Prostate gland (tissue), 2 donors: Measurements from ENCODE around the gene NOX5. TPM values are rescaled to one million over a fixed set of nuclear protein-coding genes. Genes with fewer than 3 reads are reported as not detected.

Source experiments
- DNase-seq: peaks from one replicate; pipeline ENCODE4 v3.0.0-alpha.2; 2019; ENCODE audit warnings: low spot score
- H3K27ac ChIP-seq, 2 donors: fragments of 200-600 bp; sonication (generic); 2 replicates each; pipeline ENCODE4 v1.5.1; 2017 to 2019
- H3K27me3 ChIP-seq: fragments of 200-600 bp; sonication (generic); replicated peaks from 2 replicates; pipeline ENCODE4 v1.5.1; 2019; ENCODE audit not compliant: insufficient read depth
- H3K36me3 ChIP-seq, 2 donors: fragments of 200-600 bp; sonication (generic); 1 replicate in 1 of 2; 2 replicates in 1 of 2; pipeline versions ENCODE4 v1.5.1 to v1.8.1; 2017 to 2019
- H3K4me1 ChIP-seq: fragments of 200-600 bp; sonication (generic); replicated peaks from 2 replicates; pipeline ENCODE4 v1.5.1; 2019
- H3K4me3 ChIP-seq, 2 donors: fragments of 200-600 bp; sonication (generic); 2 replicates each; pipeline ENCODE4 v1.5.1; 2017 to 2019
- H3K9me3 ChIP-seq: fragments of 200-600 bp; sonication (generic); 2 replicates; pipeline ENCODE4 v1.5.1; 2017
- POLR2A ChIP-seq: fragments of 450-650 bp; IDR thresholded peaks from one replicate; pipeline ENCODE4 v1.6.1; 2016; ENCODE audit warnings: antibody characterized with exemption, mild to moderate bottlenecking
- POLR2AphosphoS5 ChIP-seq: sonication (generic); formaldehyde crosslinking; IDR thresholded peaks from one replicate; pipeline ENCODE4 v1.6.1; 2017; ENCODE audit warnings: antibody characterized with exemption
- WGBS: methylation state at CpG from one replicate; pipeline ENCODE4 v1.1.5; 2018; 5-methylcytosine and 5-hydroxymethylcytosine counted together
- intact Hi-C: fragments of 100-400 bp; cut with DNase I; formaldehyde crosslinking; loops from one replicate; pipeline ENCODE4 v1.14.2; 2022
- total RNA-seq, 2 donors: library from RNA; depleted of rRNA; stranded (reverse); fragments of >200 nt; gene quantifications; one replicate each; pipeline ENCODE4 v1.1.0, GENCODE V29; 2016
- TF ChIP-seq, protein P1 (sequence below), 4 experiments: fragments of 200-600 bp in 2 of 4; fragments of 450-650 bp in 2 of 4; sonication (generic) in 2 of 4; IDR thresholded peaks; 1 replicate in 3 of 4; 2 replicates in 1 of 4; pipeline ENCODE4 v1.5.1; 2016 to 2019; ENCODE audit warnings: antibody characterized with exemption in 4 of 4, mild to moderate bottlenecking in 2 of 4, moderate library complexity in 2 of 4

NOX5 gene
- total RNA-seq, 2 donors from 2014 or later: 0.05 to 5.8 TPM

- DNase-seq: no peak
- H3K4me1 ChIP-seq: no peaks in the 10 kb centered on the region
- H3K27ac ChIP-seq: no peak overlapping the region
- H3K36me3 ChIP-seq: no peaks in the 10 kb centered on the region
- no peak overlapping the region for H3K4me3 ChIP-seq
- TF ChIP-seq POLR2A (no peak), POLR2AphosphoS5 (no peak)
- TF ChIP-seq, protein P1, sequence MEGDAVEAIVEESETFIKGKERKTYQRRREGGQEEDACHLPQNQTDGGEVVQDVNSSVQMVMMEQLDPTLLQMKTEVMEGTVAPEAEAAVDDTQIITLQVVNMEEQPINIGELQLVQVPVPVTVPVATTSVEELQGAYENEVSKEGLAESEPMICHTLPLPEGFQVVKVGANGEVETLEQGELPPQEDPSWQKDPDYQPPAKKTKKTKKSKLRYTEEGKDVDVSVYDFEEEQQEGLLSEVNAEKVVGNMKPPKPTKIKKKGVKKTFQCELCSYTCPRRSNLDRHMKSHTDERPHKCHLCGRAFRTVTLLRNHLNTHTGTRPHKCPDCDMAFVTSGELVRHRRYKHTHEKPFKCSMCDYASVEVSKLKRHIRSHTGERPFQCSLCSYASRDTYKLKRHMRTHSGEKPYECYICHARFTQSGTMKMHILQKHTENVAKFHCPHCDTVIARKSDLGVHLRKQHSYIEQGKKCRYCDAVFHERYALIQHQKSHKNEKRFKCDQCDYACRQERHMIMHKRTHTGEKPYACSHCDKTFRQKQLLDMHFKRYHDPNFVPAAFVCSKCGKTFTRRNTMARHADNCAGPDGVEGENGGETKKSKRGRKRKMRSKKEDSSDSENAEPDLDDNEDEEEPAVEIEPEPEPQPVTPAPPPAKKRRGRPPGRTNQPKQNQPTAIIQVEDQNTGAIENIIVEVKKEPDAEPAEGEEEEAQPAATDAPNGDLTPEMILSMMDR (IDR thresholded peaks at IDR 0.05): no peak
- intact Hi-C loops: no loop called here
- H3K27me3 ChIP-seq: no peaks in the 10 kb centered on the region
- 70% methylated on average over 5 of the region's 5 CpGs for WGBS
- H3K9me3 ChIP-seq: no peaks in the 10 kb centered on the region
These were observed 71.0 kb downstream of the NOX5 start for GRCh38 chr15:69085325-69086081.

- H3K27ac ChIP-seq: no peak overlapping the region
- no peak for TF ChIP-seq POLR2A
- DNase-seq: no peak
- WGBS: 62% methylated on average over 14 of the region's 14 CpGs
- H3K27me3 ChIP-seq: no peaks in the 10 kb centered on the region
- intact Hi-C loops: no loop called here
- no peaks in the 10 kb centered on the region for H3K9me3 ChIP-seq
- no peaks in the 10 kb centered on the region for H3K36me3 ChIP-seq
- H3K4me3 ChIP-seq: no peak overlapping the region
- H3K4me1 ChIP-seq: no peaks in the 10 kb centered on the region
These were observed 72.1 kb downstream of the NOX5 start for GRCh38 chr15:69086427-69087204.

GRCh38 chr15:69087366-69087976 lies 73.0 kb downstream of the NOX5 start:
- no peaks in the 10 kb centered on the region for H3K9me3 ChIP-seq
- no peak overlapping the region for H3K27ac ChIP-seq
- TF ChIP-seq POLR2AphosphoS5 (no peak), POLR2A (no peak)
- TF ChIP-seq, protein P1 (IDR thresholded peaks at IDR 0.05): no peak

DNA sequence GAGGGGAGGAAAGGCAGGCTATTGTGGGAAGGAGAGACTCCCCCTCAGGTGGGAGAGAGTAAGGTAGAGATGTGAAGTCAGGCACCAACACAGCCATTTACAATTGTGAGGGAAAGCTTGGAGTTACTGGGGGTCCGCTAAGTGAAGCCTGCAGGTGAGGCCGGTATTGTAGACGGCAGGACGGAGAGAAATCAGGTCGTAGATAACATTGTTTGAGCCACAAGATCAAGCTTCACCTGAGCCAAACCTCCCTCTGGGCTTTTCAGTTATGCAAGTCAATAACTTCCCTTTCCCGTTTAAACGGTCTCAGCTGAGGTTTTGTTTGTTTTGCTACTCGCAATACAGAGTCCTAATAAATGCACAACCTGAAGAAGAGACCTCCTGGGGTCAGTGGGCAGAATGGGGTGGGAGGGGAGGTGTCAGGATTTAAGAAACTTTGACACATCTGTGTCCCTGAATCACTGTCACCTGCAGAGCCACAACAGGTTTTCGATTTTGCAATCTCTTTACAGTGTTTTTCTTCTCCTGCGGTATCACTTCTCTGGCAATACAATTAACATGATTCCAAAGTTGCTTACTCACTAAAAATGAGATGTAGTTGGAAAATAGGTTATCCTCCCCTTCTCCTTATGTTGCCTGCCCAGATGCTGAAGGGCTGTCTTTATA lies 73.9 kb downstream of the NOX5 start:
- Histone ChIP-seq H3K27me3 (no peaks in the 10 kb centered on the region), H3K9me3 (no peaks in the 10 kb centered on the region), H3K4me1 (no peaks in the 10 kb centered on the region), H3K36me3 (no peaks in the 10 kb centered on the region), H3K27ac (no peak overlapping the region), H3K4me3 (no peak overlapping the region)
- DNase-seq: no peak
- intact Hi-C loops: no loop called here
- TF ChIP-seq POLR2A (no peak), POLR2AphosphoS5 (no peak)
- TF ChIP-seq, protein P1 (IDR thresholded peaks at IDR 0.05): no peak
- 36% methylated on average over 10 of the region's 10 CpGs for WGBS

More at GRCh38 chr15:69087366-69087976, 73.0 kb downstream of the NOX5 start:
- intact Hi-C loops: no loop called here
- no peaks in the 10 kb centered on the region for H3K4me1 ChIP-seq
- WGBS: 90% methylated on average over 5 of the region's 5 CpGs
- H3K4me3 ChIP-seq: no peak overlapping the region
- DNase-seq: no peak
- H3K36me3 ChIP-seq: no peaks in the 10 kb centered on the region
- H3K27me3 ChIP-seq: no peaks in the 10 kb centered on the region

- Histone ChIP-seq H3K27ac (no peak overlapping the region), H3K36me3 (no peaks in the 10 kb centered on the region), H3K4me1 (no peaks in the 10 kb centered on the region), H3K4me3 (no peak overlapping the region), H3K9me3 (no peaks in the 10 kb centered on the region), H3K27me3 (no peaks in the 10 kb centered on the region)
- DNase-seq: no peak
- intact Hi-C loops: no loop called here
- WGBS: 93% methylated on average over 5 of the region's 5 CpGs
- TF ChIP-seq, protein P1 (IDR thresholded peaks at IDR 0.05): no peak
- TF ChIP-seq POLR2A: no peak
- no peak for TF ChIP-seq POLR2AphosphoS5
These were observed 74.8 kb downstream of the NOX5 start for GRCh38 chr15:69089258-69089657.
